GM21367 (cell line): ENCODE data around the gene CDC14A.

ENCODE experiments used
- ATAC-seq: cut with Tn5 transposase; IDR thresholded peaks from one replicate; pipeline ENCODE4 v1.9.1; 2021; ENCODE audit not compliant: unreplicated experiment

CDC14A gene

DNA sequence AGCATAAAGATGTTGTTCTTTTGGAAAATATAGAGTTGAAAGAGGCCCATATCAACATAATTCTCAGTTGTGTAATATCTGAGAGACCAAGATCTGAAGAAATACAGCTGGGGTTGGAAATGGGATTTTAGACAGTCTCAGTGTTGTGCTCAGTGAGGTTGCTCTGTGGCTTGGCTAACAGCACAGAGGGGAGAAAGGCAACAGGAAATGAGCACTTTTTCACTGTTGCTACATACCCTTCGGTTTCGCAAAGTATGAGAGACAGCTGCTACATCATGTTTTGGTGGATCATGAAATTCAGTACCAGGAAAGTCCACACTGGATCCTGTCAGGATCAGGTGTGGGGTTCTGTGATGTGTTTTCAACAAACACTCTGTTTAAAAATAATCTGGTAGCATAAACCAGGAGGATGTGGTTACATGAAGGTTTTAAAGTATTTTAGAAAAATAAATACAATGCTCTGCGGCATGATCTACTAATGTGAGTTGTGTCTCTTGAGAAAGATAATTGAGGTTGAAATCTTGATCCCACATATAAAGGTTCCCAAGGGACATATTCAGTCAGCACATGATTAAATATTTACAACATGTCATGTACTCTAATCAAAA is 178.7 kb downstream of the CDC14A start:
- peak; percentile 96 for ATAC-seq

DNA sequence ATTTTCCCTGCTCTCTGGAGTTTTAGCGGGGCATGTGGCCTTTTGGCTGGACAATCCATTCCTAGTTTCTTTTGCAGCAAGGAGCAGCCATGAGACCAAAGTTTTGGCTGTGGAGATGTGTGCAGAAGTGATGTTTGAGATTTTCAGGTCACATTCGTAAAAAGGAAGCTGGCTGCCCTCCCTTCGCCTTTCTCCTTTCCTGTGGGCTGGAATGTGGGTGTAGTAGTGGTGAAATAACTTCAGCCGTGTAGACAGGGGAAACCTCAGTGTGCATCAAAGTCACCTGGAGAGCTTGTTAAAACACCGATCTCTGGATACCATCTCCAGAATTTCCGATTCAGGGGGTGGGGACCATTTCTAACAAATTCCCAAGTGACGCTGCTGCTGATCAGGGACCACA is 180.3 kb downstream of the CDC14A start:
- no peak for ATAC-seq

DNA sequence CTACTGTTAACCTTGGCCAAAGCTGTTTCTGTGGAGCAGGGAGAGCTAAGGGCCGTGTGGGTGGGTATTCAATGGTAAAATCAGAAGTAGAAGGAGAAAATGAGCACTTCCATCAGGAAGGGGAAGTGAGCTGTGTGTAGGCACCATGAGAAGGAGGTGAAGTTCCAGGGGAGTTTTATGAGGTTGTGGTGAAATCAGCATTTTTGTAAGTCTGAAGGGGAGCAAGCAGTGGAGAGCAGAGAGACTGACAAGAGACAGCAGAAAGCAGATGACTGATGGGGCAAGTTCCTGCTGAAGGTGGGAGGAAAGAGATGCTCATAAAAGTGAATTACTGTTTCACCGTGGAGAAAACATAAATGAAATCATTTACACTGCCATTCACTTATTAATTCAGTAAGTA is 183.0 kb downstream of the CDC14A start:
- no peak for ATAC-seq

DNA sequence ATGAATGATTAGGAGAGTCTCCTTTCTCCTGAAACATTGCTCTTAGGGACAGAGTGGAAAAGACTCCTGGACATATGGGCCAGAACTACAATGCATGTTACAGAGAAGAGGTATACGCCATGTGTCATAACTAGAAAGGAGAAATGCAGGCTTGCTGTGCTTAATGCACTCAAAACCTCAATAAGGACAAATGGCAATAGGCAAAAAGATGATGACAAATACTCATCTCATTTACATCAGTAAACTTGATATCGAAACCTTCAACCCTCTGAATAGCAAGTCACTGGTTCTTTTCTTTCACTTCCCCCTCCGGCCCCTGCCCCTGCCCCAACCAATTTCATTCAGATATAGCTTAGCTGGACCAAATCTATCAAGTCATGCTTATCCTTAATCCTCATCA is 183.7 kb downstream of the CDC14A start:
- peak; percentile 82 for ATAC-seq

DNA sequence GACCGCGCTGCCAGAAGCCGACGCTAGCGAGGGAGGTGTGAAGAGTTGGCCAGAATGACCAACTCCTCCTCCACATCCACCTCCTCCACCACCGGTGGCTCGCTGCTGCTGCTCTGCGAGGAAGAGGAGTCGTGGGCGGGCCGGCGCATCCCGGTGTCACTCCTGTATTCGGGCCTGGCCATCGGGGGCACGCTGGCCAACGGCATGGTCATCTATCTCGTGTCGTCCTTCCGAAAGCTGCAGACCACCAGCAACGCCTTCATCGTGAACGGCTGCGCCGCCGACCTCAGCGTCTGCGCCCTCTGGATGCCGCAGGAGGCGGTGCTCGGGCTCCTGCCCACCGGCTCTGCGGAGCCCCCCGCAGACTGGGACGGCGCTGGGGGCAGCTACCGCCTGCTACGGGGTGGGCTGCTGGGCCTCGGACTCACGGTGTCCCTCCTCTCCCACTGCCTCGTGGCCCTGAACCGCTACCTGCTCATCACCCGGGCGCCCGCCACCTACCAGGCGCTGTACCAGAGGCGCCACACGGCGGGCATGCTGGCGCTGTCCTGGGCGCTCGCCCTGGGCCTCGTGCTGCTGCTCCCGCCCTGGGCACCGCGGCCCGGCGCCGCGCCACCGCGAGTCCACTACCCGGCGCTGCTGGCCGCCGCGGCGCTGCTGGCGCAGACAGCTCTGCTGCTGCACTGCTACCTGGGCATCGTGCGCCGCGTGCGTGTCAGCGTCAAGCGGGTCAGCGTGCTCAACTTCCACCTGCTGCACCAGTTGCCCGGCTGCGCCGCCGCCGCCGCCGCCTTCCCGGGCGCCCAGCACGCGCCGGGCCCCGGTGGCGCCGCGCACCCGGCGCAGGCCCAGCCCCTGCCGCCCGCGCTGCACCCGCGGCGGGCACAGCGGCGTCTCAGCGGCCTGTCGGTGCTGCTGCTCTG is 186.9 kb downstream of the CDC14A start:
- ATAC-seq: no peak

DNA sequence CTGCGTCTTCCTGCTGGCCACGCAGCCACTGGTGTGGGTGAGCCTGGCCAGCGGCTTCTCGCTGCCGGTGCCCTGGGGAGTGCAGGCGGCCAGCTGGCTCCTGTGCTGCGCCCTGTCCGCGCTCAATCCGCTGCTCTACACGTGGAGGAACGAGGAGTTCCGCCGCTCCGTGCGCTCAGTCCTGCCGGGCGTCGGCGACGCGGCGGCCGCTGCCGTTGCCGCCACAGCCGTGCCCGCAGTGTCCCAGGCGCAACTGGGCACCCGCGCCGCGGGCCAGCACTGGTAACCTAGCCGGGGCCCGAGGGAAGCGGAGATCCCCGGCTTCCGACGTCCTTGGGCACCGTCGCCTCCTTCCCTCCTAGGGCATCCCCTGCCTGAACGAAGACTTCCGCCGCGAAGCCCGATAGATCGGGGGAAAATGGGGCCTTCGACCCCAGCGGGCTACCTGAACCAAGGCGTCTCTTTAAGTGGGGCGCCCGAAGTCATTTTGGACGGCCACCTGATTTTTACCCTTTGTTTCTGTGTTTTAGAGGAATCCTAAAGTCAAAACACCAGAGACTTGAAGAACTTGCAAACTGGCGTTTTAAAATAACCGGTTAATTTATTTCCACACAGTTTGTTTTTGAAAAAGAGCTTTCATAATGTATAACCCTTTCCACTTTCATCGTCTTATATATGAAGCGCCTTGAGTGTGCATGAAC is 187.7 kb downstream of the CDC14A start:
- ATAC-seq: no peak

DNA sequence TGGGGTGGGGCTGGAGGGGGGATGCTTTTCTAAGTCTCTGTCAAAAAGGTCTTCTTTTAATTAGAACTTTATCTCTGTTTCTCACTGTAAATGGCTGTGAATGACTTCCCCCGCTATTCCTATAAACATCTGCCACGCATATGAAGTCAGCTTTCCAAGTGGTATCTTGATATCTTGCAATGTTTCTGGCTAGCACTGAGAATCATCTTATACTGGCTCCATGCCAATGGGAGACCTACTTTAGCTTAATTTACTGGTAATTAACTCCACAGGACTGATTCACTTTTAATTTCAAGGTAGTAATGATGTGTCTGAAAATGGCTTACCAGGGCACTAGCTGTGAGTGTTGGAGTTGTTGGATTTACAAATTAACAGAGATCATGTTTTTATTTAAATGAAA is 190.0 kb downstream of the CDC14A start:
- ATAC-seq: no peak

DNA sequence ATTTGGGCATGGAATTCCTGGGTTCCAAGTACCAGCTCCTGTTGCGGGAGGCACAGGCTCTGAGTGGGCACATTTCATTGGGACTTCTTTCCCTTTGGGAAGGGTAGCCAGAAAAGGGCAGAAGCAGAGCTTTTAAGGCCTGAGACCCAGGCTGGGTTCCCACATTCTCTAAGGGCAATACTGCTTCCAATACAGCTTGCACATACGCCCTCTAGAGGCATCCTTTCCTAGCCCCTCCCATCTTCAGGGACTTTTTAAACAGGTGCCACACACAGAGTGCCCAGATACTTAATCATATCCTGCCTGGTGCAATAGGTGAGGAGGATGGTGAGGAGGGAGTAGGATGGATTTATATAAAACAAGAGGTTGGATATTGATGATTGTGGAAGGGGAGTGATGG is 191.3 kb downstream of the CDC14A start:
- peak; percentile 67 for ATAC-seq

DNA sequence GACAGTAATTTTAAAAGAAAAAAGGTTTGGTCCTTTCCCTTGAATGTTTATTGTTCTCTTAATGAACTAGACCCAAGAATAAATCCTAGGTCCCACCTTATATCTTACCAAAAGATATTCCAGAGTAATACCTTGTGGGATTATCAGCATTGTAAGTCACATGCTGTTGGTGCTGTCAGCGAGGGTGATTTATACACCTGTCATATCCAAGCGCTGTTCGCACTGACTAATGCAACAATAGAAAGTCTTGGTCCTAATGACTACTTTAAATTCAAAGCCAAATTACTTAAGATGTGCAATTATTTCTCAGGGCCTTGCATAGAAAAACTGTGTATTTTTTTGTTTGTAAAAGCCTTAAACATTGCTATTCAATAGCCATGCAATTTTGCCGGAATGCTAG is 192.5 kb downstream of the CDC14A start:
- ATAC-seq: no peak

DNA sequence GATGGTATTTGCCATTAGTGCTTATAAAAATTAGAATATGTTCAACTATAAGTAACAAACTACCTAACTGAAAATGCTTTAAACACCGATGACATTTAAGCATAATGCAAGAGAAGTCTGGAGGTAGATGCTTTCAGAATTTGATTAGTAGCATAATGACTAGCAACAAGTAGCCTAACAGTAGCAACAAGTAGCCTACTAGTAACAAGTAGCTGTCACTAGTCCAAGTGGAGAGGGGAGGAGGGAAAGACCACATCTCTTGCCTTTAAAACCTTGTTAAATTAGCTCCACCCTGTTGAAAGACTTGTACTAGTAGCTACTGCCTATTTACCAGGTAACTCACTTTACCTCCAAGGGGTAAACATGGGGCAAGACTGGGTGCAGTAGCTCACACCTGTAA is 193.5 kb downstream of the CDC14A start:
- no peak for ATAC-seq

DNA sequence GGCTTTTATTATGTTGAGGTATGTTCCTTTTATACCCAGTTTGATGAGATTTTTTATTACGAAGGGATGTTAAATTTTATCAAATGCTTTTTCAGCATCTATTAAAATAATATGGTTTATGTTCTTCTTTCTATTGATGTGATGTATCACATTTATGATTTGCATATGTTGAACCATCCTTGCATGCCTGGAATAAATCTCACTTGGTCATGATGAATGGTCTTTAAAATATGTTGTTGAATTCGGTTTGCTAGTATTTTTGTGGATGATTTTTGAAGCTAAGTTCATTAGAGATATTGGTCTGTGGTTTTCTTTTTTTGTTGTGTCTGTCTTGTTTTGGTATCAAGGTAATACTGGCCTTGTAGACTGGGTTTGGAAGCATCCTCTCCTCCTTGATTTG is 199.7 kb downstream of the CDC14A start:
- ATAC-seq: no peak

DNA sequence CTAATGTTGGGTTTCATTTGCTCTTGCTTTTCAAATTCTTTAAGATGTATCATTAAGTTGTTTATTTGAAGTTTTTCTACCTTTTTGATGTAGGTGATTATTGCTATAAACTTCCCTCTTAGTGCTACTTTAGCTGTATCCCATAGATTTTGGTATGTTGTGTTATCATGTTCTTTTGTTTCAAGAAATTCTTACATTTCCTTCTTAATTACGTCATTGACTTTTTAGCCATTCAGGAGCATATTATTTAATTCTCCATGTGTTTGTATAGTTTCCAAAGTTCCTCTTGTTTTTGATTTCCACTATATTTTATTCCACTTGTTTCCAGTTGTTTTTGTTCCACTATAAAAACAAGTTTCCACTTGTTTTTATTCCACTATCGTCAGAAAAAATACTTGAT is 200.6 kb downstream of the CDC14A start:
- ATAC-seq: no peak

DNA sequence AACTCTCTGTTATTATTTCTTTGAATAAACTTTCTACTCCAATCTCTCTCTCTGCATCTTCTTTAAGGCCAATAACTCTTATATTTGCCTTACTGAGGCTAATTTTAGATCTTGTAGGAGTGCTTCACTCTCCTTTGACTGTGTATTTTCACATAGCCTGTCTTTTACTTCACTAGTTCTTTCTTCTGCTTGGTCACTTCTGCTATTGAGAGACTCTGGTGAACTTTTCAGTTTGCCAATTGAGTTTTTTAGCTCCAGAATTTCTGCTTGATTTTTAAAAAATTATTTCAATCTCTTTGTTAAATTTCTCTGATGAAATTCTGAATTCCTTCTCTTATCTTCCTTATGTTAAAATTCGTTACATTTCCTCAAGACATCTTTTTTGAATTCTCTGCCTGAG is 203.9 kb downstream of the CDC14A start:
- no peak for ATAC-seq

DNA sequence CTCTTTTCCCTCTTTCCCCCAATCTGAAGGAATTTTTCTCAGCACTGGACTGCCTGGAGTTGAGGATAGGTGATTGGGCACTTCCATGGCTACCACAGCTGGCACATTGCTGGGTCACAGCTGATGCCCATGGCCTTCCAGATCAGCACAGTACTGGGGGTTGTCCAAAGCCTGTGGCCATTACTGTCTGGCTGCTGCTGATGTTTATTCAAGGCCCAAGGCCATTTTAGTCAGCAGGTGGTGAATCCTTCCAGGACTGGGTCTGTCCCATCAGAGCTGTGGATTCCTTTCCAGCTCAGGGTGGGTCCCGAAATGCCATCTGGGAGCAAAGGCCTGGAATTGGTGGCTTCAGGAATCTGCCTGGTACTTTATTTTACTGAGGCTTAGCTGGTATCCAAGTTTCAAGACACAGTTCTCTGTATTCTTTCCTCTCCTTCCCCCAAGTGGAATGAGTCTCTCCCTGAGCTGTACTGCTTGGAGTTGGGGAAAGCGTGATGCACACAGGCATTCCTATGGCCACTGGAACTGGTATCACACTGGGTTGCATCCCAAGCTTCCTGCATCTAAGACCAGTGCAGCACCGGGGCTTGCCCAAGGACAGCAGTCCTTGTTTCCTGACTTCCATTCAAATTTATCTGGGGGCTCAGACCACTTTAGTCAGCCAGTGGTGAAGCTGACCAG is 204.8 kb downstream of the CDC14A start:
- no peak for ATAC-seq

DNA sequence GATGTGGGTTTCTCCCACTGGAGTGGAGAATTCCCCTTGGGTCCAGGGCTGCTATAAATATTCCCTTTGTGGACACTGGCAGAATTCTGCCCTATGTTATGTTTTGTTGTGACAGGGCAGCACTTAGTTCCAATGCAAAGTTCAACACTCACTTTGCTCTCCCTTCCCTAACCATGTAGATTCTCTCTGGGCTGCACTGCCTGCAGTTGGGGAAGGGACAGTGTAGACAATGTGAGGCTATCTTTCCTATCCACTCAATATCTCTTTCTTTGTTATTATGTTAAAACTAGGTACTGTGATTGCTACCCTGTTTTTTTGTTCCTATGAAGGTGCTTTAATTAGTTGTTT is 205.3 kb downstream of the CDC14A start:
- no peak for ATAC-seq

DNA sequence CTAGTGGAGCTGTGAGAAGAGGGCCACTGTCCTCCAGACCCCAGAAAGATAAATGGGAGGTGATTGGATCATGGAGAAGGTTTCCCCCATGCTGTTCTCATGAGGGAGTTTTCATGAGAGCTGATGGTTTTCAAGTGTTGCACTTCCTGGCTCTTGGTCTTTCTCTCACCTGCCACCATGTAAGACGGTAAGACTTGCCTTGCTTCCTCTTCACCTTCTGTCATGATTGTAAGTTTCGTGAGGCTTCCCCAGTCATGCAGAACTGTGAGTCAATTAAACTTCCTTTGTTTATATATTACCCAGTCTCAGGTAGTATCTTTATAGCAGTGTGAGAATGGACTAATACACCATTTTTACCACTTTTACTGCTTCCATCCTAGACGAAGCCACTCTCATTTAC is 213.2 kb downstream of the CDC14A start:
- no peak for ATAC-seq

DNA sequence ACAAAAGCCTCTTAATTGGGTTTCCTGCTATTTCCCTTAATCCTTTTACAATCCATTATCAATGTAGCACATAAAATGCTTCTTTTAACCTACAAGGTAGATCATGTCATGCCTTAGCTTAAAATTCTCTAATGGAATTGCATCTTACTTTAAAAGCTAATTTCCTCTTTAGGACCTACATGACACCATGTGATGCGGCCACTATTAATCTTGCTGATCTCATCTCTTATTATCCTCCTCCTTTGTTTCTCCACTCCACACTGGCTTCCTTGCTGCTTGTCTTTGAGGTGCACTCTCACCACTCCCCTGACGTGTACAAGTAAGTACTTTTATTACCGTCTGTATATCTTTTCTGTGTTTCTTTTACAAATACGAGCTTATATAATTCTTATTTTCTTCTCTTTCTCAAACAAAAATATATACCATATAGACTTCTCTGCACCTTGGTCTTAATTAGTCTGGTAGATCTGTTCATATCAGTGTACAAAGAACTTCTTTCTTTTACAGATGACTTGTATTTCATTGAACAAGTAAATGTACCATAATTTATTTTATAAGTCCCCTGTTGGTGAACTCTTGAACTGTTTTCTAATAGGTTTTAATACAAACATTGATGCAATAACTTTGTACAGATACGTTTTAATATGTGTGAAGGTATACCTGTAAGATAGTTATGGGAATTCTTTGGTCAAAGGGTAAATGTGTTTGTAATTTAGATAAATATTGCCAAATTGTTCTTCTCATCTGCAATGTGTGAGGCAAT is 213.8 kb downstream of the CDC14A start:
- ATAC-seq: no peak

DNA sequence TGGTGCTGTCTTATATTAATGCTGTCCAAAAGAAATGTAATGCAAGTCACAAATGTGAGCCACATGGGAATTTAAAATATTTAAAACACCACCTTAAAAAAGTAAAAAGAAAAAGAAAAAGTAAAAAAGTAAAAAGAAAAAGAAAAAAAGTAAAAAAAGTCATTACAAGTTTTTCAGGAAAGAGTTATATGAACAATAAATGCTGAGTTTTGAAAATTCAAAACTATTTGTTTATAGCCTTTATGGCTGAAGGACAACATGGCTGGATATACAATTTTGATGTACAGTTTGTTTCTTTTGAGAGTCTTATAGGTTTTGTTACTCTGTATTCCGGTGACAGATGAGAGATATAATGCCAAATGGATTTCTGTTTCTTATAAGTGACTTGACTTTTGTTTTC is 214.8 kb downstream of the CDC14A start:
- no peak for ATAC-seq
